MM.1S (cell line): ENCODE measurements around the gene IGF1R.

Source experiments
- DNase-seq: peaks from one replicate; pipeline ENCODE4 v3.0.0-alpha.2; 2015
- H2AFZ ChIP-seq: fragments of 300-600 bp; sonication (generic); 2 replicates; pipeline ENCODE4 v1.6.0; 2016; ENCODE audit warnings: antibody characterized with exemption, low read length
- H3F3A ChIP-seq: fragments of 300-600 bp; sonication (generic); 2 replicates; pipeline ENCODE4 v1.6.1; 2016; ENCODE audit warnings: mild to moderate bottlenecking, antibody characterized with exemption, low read length, moderate library complexity, mixed read lengths; ENCODE audit not compliant: insufficient read depth
- H3K27ac ChIP-seq: fragments of 300-600 bp; sonication (generic); 2 replicates; pipeline ENCODE4 v1.5.1; 2016; ENCODE audit warnings: mild to moderate bottlenecking, low read length
- H3K27me3 ChIP-seq: fragments of 300-600 bp; sonication (generic); replicated peaks from 2 replicates; pipeline ENCODE4 v1.6.0; 2016; ENCODE audit warnings: low read length; ENCODE audit not compliant: insufficient read depth
- H3K36me3 ChIP-seq: fragments of 300-600 bp; sonication (generic); replicated peaks from 2 replicates; pipeline ENCODE4 v1.6.1; 2016; ENCODE audit warnings: mild to moderate bottlenecking, low read length, mixed read lengths; ENCODE audit not compliant: insufficient read depth
- H3K4me1 ChIP-seq: fragments of 300-600 bp; sonication (generic); 2 replicates; pipeline ENCODE4 v1.6.1; 2016; ENCODE audit warnings: low read length, mixed read lengths
- H3K4me2 ChIP-seq: fragments of 300-600 bp; sonication (generic); 2 replicates; pipeline ENCODE4 v1.6.0; 2016; ENCODE audit warnings: low read depth, low read length
- H3K4me3 ChIP-seq: fragments of 300-600 bp; sonication (generic); 2 replicates; pipeline ENCODE4 v1.5.1; 2016; ENCODE audit warnings: low read length, mixed read lengths
- H3K79me2 ChIP-seq: fragments of 300-600 bp; sonication (generic); 2 replicates; pipeline ENCODE4 v1.6.1; 2016; ENCODE audit warnings: mixed run types, low read length, mixed read lengths
- H3K9ac ChIP-seq: fragments of 300-600 bp; sonication (generic); 2 replicates; pipeline ENCODE4 v1.6.1; 2016; ENCODE audit warnings: low read length, mixed read lengths
- H3K9me2 ChIP-seq: fragments of 300-600 bp; sonication (generic); replicated peaks from 2 replicates; pipeline ENCODE4 v1.6.1; 2016; ENCODE audit warnings: mild to moderate bottlenecking, low read length, mixed read lengths; ENCODE audit not compliant: insufficient read depth
- H3K9me3 ChIP-seq: fragments of 300-600 bp; sonication (generic); replicated peaks from 2 replicates; pipeline ENCODE4 v1.6.1; 2016; ENCODE audit warnings: mild to moderate bottlenecking, low read length, mixed read lengths; ENCODE audit not compliant: insufficient read depth
- H4K20me1 ChIP-seq: fragments of 300-600 bp; sonication (generic); 2 replicates; pipeline ENCODE4 v1.6.1; 2016; ENCODE audit warnings: mild to moderate bottlenecking, low read length, moderate library complexity, mixed read lengths; ENCODE audit not compliant: insufficient read depth
- CTCF ChIP-seq: fragments of 300-600 bp; sonication (generic); IDR thresholded peaks from 2 replicates; pipeline ENCODE4 v1.5.1; 2016; ENCODE audit warnings: antibody characterized with exemption, low read length, mixed read lengths
- EZH2 ChIP-seq: fragments of 300-600 bp; sonication (generic); optimal IDR thresholded peaks from 2 replicates; pipeline ENCODE3; 2017; ENCODE audit warnings: low read depth, mild to moderate bottlenecking, antibody characterized with exemption, low read length, mixed read lengths
- EZH2phosphoT487 ChIP-seq: fragments of 300-600 bp; sonication (generic); IDR thresholded peaks from 2 replicates; pipeline ENCODE4 v1.6.1; 2018; ENCODE audit warnings: antibody characterized with exemption, low read length

Gene IGF1R

GRCh38 chr15:98671060-98672008 is 23.0 kb downstream of the IGF1R start:
- peaks cover 75% of the 10 kb centered on the region for H3K79me2 ChIP-seq
- no peaks in the 10 kb centered on the region for H3K4me1 ChIP-seq
- H3K9me2 ChIP-seq = no peaks in the 10 kb centered on the region
- no peak overlapping the region for H3K27ac ChIP-seq
- no peaks in the 10 kb centered on the region for H3K9me3 ChIP-seq
- TF ChIP-seq EZH2 (no peak), CTCF (no peak)
- H3K4me3 ChIP-seq = no peak overlapping the region
- no peaks in the 10 kb centered on the region for H3K27me3 ChIP-seq
- no peak for DNase-seq
- no peak overlapping the region for H3K4me2 ChIP-seq
- H3K36me3 ChIP-seq = no peaks in the 10 kb centered on the region
- no peak overlapping the region for H2AFZ ChIP-seq
- H4K20me1 ChIP-seq = no peaks in the 10 kb centered on the region; the same call in 1 of the 2 replicates
- H3F3A ChIP-seq = no peaks in the 10 kb centered on the region
- no peak overlapping the region for H3K9ac ChIP-seq

GRCh38 chr15:98673133-98673532 is 24.8 kb downstream of the IGF1R start:
- Histone ChIP-seq H3K9ac (no peak overlapping the region), H3K4me1 (no peaks in the 10 kb centered on the region), H3K4me3 (no peak overlapping the region), H4K20me1 (no peaks in the 10 kb centered on the region; the same call in 1 of the 2 replicates), H3F3A (no peaks in the 10 kb centered on the region), H3K4me2 (no peak overlapping the region), H3K9me3 (no peaks in the 10 kb centered on the region), H3K27ac (no peak overlapping the region), H3K79me2 (peaks cover 74% of the 10 kb centered on the region), H3K36me3 (no peaks in the 10 kb centered on the region), H3K27me3 (no peaks in the 10 kb centered on the region), H3K9me2 (no peaks in the 10 kb centered on the region), H2AFZ (no peak overlapping the region)
- TF ChIP-seq EZH2phosphoT487 (no peak), EZH2 (no peak), CTCF (no peak)
- no peak for DNase-seq

DNA sequence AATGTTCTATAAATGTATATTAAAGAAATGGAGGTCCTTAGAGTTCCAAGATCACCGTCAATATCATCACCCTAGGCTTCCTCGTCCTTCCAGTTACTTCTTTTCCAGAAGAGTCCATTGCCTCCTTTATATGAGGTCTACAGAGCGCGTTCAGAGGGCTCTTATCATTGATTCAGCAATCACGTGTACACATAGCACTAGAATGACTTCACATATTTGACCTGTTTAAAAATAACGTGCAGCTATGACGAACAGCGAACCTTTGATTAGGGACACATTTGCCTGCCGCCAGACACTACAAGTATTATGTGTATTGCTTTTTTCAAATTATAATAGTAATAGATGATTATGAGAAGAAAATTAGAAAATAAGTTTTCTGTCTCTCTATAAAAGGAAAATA is 26.0 kb downstream of the IGF1R start:
- H3K27me3 ChIP-seq = no peaks in the 10 kb centered on the region
- no peaks in the 10 kb centered on the region for H3K9me2 ChIP-seq
- H3K4me1 ChIP-seq = no peaks in the 10 kb centered on the region
- H3K4me3 ChIP-seq = no peak overlapping the region
- H3F3A ChIP-seq = no peaks in the 10 kb centered on the region
- no peak overlapping the region for H2AFZ ChIP-seq
- DNase-seq = no peak
- no peaks in the 10 kb centered on the region for H3K36me3 ChIP-seq
- no peak overlapping the region for H3K27ac ChIP-seq
- H3K9ac ChIP-seq = no peak overlapping the region
- no peak overlapping the region for H3K4me2 ChIP-seq
- H3K9me3 ChIP-seq = no peaks in the 10 kb centered on the region
- H4K20me1 ChIP-seq = no peaks in the 10 kb centered on the region; the same call in 1 of the 2 replicates
- H3K79me2 ChIP-seq = peaks cover 74% of the 10 kb centered on the region
- no peak for TF ChIP-seq CTCF
- TF ChIP-seq EZH2phosphoT487 = no peak
- no peak for TF ChIP-seq EZH2
